ENCODE data around the gene USP47. TPM values are rescaled to one million over a fixed set of nuclear protein-coding genes. Genes with fewer than 3 reads are reported as not detected.

Gene USP47
- total RNA-seq, 1 experiment from 2014 or later = 50.4 TPM

DNA sequence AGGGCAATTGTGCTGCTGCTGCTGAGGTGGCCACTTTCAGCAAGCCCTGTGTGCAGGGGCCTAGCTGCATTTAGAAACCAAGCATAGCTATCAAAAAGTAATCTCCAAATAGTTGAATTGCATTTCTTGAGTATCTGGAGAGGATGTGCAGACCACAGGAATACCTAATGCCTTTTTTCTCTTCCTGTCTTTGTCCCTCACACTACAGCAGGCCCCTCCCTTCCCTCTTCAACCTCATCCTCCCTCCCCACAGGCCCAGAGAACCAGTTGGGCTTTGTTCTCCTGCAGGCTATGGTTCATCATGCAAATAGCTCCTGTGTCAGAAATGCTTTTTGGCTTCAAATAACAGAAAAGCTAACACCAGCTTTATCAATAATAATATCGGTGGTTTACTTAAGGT, 118.9 kb downstream of the USP47 start:
- peaks cover 3% of the 10 kb centered on the region for H3K36me3 ChIP-seq (ENCODE audit: control insufficient read depth, insufficient read depth, low read length)
- no peak overlapping the region for H3K27ac Mint-ChIP-seq (ENCODE audit: unreplicated experiment)
- peaks cover 70% of the 10 kb centered on the region for H3K36me3 Mint-ChIP-seq (ENCODE audit: insufficient read depth, unreplicated experiment)
- H3K4me3 Mint-ChIP-seq (ENCODE audit: unreplicated experiment) = no peak overlapping the region
- no peaks in the 10 kb centered on the region for H3K27me3 ChIP-seq (replicated peaks; ENCODE audit: control insufficient read depth, insufficient read depth, low read length)
- H3K9me3 Mint-ChIP-seq (ENCODE audit: unreplicated experiment) = no peaks in the 10 kb centered on the region
- no TSS peak for BruUV-seq (replicated peaks)
- ChIA-PET CTCF (interaction anchor here (1.8 kb wide), 1 partner anchor 84 kb away, joined by 4 read pairs; no protein-coding TSS in a partner anchor), POLR2A (no interaction called here)
- TF ChIP-seq, protein P1, sequence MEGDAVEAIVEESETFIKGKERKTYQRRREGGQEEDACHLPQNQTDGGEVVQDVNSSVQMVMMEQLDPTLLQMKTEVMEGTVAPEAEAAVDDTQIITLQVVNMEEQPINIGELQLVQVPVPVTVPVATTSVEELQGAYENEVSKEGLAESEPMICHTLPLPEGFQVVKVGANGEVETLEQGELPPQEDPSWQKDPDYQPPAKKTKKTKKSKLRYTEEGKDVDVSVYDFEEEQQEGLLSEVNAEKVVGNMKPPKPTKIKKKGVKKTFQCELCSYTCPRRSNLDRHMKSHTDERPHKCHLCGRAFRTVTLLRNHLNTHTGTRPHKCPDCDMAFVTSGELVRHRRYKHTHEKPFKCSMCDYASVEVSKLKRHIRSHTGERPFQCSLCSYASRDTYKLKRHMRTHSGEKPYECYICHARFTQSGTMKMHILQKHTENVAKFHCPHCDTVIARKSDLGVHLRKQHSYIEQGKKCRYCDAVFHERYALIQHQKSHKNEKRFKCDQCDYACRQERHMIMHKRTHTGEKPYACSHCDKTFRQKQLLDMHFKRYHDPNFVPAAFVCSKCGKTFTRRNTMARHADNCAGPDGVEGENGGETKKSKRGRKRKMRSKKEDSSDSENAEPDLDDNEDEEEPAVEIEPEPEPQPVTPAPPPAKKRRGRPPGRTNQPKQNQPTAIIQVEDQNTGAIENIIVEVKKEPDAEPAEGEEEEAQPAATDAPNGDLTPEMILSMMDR (IDR thresholded peaks at IDR 0.05; ENCODE audit: insufficient read depth in 1 of 2, low read depth in 1 of 2, low read length in 1 of 2, severe bottlenecking in 1 of 2, unreplicated experiment in 1 of 2) = no peak
- intact Hi-C loops (cut with micrococcal nuclease; ENCODE audit: unreplicated experiment) = no loop called here
- H3K9me3 ChIP-seq = no peaks in the 10 kb centered on the region
- no peaks in the 10 kb centered on the region for H3K4me1 ChIP-seq
- DNase-seq = no peak
- H3K27me3 Mint-ChIP-seq (ENCODE audit: insufficient read depth, unreplicated experiment) = no peaks in the 10 kb centered on the region
- no peak overlapping the region for H3K4me3 ChIP-seq (ENCODE audit: low read depth, low read length)
- H3K4me1 Mint-ChIP-seq (ENCODE audit: low read depth, unreplicated experiment) = no peaks in the 10 kb centered on the region

DNA sequence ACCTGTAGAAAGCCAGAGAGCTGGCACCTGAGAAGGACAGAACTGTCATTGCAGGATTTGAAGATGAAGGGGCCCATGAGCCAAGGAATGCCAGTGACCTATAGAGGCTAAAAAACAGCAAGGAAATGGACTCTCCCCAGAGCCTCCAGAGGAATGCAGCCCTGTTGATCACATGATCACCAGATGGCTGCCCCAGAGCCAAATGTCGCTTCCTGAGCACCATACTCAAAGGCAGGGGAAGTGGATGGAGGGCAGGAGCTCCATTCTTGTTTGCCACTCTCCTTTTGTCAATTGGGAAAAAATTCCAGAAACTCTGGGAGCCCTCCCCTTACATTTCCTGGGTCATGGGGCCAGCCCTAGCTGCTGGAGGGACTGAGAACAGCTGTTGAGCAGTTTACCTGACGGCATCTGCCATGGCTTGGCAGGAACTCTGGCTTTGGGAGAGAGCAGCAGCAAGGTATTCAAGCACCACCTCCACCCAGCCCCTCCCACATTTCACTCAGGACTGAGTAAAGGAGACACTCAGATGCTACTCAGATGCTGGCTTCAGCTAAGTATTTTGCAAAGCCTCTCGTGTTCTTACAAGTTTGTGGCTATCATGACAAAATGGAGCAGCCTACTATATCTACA, 119.7 kb downstream of the USP47 start:
- Mint-ChIP-seq H3K4me1 (ENCODE audit: low read depth, unreplicated experiment) (peaks cover 7% of the 10 kb centered on the region), H3K27me3 (ENCODE audit: insufficient read depth, unreplicated experiment) (no peaks in the 10 kb centered on the region), H3K36me3 (ENCODE audit: insufficient read depth, unreplicated experiment) (peaks cover 71% of the 10 kb centered on the region), H3K9me3 (ENCODE audit: unreplicated experiment) (no peaks in the 10 kb centered on the region), H3K4me3 (ENCODE audit: unreplicated experiment) (no peak overlapping the region), H3K27ac (ENCODE audit: unreplicated experiment) (peak overlapping the region; percentile 58)
- no peak overlapping the region for H3K4me3 ChIP-seq (ENCODE audit: low read depth, low read length)
- TF ChIP-seq, protein P1 (IDR thresholded peaks at IDR 0.05; ENCODE audit: insufficient read depth in 1 of 2, low read depth in 1 of 2, low read length in 1 of 2, severe bottlenecking in 1 of 2, unreplicated experiment in 1 of 2) = no peak
- ChIA-PET CTCF (interaction anchor here (1.8 kb wide), 1 partner anchor 83 kb away, joined by 4 read pairs; no protein-coding TSS in a partner anchor), POLR2A (no interaction called here)
- no peaks in the 10 kb centered on the region for H3K27me3 ChIP-seq (replicated peaks; ENCODE audit: control insufficient read depth, insufficient read depth, low read length)
- no peaks in the 10 kb centered on the region for H3K4me1 ChIP-seq
- peaks cover 3% of the 10 kb centered on the region for H3K36me3 ChIP-seq (ENCODE audit: control insufficient read depth, insufficient read depth, low read length)
- no peaks in the 10 kb centered on the region for H3K9me3 ChIP-seq
- no TSS peak for BruUV-seq (replicated peaks)
- intact Hi-C loops (cut with micrococcal nuclease; ENCODE audit: unreplicated experiment) = no loop called here
- no peak for DNase-seq

- ChIA-PET POLR2A (no interaction called here), CTCF (no interaction called here)
- Histone ChIP-seq H3K27me3 (replicated peaks; ENCODE audit: control insufficient read depth, insufficient read depth, low read length) (no peaks in the 10 kb centered on the region), H3K4me1 (no peaks in the 10 kb centered on the region), H3K4me3 (ENCODE audit: low read depth, low read length) (no peak overlapping the region), H3K9me3 (no peaks in the 10 kb centered on the region), H3K36me3 (ENCODE audit: control insufficient read depth, insufficient read depth, low read length) (peaks cover 4% of the 10 kb centered on the region)
- Mint-ChIP-seq H3K4me1 (ENCODE audit: low read depth, unreplicated experiment) (peaks cover 7% of the 10 kb centered on the region), H3K27me3 (ENCODE audit: insufficient read depth, unreplicated experiment) (no peaks in the 10 kb centered on the region), H3K36me3 (ENCODE audit: insufficient read depth, unreplicated experiment) (peaks cover 80% of the 10 kb centered on the region), H3K27ac (ENCODE audit: unreplicated experiment) (no peak overlapping the region), H3K4me3 (ENCODE audit: unreplicated experiment) (no peak overlapping the region), H3K9me3 (ENCODE audit: unreplicated experiment) (no peaks in the 10 kb centered on the region)
- no peak for DNase-seq
- TF ChIP-seq, protein P1 (IDR thresholded peaks at IDR 0.05; ENCODE audit: insufficient read depth in 1 of 2, low read depth in 1 of 2, low read length in 1 of 2, severe bottlenecking in 1 of 2, unreplicated experiment in 1 of 2) = no peak
- intact Hi-C loops (cut with micrococcal nuclease; ENCODE audit: unreplicated experiment) = no loop called here
- TSS peak; percentile 9 for BruUV-seq (replicated peaks)
Observed at GRCh38 chr11:11963067-11963466, 121.3 kb downstream of the USP47 start.
